GM19452 (cell line): ENCODE data around the gene PHYH.
"Not testable (repeated sequence)": the region's sequence is repeated elsewhere in the genome, so short reads cannot be mapped to it uniquely, and the experiment has no call there.

ENCODE experiments used
- ATAC-seq: cut with Tn5 transposase; IDR thresholded peaks from one replicate; pipeline ENCODE4 v1.9.1; 2021; ENCODE audit not compliant: unreplicated experiment

PHYH gene

DNA sequence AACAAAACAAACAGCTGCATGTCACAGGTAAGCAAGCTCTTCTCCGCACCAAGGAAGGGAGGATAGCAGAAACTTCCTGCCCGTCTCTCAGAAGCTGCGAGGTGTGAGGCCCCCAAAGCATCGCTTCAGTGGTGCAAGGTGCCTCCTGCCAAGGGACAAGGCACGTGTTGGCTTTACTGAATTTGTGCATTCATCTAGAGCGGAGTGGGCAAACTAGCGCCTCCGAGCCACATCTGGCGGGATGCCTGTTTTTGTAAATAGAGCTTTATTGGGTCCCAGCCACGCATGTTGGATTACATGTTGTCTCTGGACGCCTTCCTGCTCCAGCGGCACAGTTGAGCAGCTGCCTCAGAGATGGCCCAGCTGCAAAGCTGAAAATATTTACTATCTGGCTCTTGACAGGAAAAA lies 27.7 kb downstream of the PHYH start:
- ATAC-seq = peak; percentile 56

DNA sequence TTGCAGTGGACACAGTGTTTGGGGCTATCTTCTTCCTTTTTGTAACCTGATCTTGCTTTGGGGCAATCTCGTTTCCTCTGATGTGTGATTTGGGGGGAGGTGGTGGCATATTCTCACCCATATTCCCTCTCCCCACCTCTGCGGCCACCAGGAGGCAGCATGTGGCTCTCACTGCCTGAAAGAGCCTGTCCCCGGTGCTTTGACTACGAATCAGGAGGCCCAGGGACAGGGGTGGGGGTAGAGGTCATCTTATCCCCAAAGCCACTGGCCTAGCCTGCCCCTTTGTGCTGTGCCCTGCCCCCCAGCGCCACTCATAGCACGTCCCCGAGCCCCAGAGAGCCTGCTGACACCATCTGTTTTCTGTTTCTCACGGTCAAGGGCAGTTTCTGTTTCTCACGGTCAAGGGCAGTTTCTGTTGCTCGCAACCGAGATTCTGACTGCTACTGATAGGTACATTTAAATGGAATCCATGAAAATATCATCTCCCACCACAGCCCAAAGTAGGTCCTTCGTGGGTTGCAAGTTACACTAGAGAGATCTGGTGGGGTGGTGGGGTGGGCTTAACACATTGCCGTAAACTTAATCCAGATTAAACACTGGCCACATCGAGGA lies 28.2 kb downstream of the PHYH start:
- ATAC-seq = peak; percentile 81

DNA sequence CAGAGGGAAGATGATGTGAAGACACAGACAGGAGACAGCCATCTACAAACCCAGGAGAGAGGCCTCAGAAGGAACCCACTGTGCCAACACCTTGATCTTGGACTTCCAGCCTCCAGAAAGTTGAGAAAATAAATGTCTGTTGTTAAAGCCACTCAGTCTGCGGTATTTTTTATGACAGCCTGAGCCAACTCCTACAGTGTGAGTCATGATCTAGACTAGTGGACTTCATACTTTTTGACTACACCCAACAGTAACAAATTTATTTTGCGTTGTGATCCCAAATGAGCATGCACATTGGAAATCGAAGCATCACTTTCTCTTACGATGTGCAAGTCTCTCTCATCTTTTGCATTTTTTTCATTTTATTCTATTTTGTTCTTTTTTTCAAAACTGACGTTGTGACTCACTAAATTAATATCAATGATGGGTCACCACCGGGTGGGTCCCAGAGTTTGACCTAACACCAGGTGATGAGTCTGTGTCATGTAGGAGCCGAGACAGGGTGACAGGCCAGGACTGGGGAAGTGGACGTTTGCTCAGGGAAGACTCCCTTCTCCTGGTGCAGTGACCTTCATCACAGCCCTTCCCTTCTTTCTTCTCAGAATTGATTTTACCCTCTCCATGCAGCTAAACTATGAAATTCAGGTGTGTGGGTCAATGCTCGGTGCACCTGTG lies 28.9 kb downstream of the PHYH start:
- no peak for ATAC-seq

DNA sequence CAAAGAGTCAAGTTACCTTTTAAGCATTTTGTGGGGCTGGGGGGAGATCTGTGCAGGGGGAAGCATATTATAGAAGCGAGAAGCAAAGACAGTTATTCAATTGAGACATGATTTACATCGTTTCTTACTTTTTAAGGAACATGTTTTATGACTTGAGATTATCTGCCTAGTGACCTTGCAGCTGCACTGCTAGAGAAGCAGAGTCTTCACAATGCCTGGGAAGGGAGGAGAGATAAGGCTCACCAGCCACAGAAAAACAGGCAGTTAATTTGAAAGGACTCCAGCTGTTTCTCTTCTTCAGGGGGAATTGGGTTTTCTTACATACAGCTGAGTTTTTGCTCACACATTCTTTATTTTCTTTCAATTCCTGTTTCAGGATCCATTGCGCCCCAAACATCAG lies 31.0 kb downstream of the PHYH start:
- ATAC-seq = no peak

DNA sequence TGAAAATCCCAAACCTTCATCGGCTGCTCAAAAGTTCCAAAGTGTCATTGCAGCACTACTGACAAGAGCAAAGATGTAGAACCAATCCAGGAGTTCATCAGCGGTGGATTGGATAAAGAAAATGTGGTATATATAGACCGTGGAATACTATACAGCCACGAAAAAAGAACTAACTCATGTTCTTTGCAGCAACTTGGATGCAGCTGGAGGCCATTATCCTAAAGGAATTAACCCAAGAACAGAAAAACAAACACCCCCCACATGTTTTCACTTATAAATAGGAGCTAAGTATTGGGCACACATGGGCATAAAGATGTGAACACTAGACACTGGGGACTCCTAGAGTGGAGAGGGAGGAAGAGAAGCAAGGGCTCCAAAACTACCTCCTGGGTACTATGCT lies 31.6 kb downstream of the PHYH start:
- ATAC-seq = no peak

DNA sequence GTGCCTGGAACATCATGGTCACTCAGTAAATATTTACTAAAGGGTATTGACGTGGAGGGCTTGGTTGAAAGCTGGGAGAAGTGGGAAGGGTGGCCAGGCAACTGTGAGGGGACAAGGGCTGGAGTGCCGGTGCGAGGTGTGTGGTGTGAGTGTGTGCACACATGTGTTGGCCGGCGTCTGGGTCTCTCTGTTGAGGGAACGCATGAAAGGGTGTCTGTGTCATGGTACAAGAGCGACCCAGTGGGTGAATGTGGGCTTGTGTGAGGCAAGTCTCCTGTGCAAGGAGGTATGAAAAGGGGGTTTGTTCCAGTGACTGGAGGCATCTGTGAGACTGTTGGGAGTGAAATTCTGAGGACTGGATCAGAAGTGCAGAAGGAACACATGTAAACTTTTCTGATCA lies 36.3 kb downstream of the PHYH start:
- ATAC-seq = no peak

DNA sequence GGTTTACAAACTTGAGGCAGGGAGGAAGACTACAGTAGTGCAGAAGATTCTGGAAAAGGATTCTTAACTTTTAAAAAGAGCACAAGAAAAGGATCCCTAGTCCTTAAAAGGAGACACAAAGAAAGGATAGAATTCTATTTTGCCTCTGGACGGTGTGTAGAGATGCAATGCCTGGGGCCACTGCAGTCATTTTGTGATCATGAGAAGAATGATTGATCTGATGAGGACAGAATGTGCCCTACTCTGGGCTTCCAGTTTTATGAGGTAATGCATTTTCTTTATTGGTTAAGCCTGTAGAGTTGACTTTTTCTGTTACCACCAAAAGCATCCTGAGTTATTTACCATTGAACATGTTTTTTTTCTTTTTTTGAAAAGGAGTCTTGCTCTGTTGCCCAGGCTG lies 37.4 kb downstream of the PHYH start:
- ATAC-seq = no peak

DNA sequence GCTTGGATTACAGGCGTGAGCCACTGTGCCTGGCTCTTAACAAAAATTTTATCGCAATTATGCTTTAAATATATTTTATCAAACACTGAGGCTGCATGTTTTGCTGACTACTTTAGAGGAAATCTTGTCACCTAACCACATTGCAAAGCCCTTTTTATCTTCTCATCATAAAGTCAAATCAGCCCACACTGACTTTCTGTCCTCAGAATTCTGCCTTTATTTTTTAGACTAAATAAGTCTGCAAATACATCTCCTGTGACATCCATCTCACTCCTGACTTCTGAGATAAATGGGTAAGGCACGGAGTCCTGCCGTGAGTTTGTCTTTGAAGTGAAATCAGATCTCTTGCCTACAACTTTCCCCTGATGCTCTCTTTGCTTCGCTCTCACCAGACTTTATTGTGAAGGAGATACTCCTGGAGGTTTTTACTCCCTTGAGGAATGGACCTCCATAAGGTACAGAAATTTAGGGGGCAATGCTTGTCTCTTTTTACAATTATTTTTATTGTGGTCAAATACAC lies 42.2 kb downstream of the PHYH start:
- ATAC-seq = no peak

DNA sequence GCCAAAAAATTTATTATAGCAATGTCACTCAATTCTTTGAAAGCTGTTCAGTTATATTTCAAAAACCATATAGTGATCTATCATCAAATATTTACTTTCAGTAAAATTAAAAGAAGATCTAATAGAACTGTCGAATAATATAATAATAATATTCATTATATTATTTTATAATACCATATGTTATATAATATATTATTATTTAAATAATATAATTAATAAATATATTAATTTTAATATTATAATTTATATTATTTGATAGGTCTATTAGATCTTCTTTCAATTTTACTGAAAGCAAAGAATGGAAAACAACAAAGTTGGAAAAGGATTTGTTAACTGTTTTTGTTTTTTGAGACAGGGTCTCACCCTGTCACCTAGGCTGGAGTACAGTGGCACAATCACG lies 43.2 kb downstream of the PHYH start:
- ATAC-seq = no peak

DNA sequence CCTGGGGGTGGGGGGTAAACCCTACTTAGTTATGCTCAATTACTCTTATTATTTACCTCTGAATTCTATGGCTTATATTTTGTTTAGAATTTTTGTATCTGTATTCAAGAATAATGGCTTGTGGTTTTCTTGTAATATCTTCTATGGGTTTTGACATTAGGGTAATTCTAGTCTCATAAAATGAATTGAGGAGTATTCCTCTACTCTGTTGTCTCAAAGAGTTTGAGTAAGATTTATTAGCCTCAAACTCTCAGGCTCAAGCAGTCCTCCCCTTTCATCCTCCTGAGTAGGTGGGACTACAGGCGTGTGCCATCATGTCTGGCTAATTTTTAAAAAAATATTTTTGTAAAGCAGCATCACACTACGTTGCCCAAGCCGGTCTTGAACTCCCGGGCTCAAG lies 46.1 kb downstream of the PHYH start:
- ATAC-seq = no peak

DNA sequence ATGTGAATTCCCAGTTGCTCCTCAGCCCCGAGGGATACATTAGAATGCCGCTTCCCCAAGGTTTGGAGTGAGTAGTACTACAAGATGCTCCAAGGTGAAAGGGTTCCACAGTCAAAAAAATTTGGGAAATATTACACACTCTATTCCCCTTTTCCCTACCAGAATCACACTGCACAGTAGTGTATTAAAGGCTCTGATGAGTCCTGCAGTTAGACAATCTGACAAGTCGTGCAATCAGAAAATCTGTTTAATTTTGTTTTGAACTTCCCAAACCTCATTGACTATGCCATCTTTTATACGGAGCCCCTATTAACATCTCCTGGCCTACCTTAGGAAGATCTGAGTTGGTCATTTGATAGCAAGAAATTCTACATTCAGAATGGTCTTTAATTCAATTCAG lies 52.1 kb downstream of the PHYH start:
- no peak for ATAC-seq

DNA sequence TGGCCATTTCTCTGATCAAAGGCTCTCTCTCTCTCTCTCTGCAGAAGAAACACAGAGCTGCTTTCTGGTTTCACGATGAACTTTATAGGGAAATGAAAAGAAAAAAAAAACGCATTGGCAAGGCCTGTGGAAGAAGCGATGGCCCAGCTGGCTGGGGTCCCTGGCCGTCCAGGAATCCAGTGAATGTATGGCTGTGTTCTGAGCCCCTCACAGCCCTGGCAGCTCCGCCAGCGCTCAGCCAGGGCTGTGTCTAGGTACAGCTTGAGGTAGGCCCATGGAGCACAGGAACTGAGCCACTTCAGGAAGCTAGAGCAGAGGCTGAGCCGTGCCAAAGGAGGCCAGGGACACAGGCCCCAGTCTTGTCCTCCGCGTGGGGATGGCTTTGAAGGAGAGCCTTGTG lies 52.6 kb downstream of the PHYH start:
- ATAC-seq = no peak

DNA sequence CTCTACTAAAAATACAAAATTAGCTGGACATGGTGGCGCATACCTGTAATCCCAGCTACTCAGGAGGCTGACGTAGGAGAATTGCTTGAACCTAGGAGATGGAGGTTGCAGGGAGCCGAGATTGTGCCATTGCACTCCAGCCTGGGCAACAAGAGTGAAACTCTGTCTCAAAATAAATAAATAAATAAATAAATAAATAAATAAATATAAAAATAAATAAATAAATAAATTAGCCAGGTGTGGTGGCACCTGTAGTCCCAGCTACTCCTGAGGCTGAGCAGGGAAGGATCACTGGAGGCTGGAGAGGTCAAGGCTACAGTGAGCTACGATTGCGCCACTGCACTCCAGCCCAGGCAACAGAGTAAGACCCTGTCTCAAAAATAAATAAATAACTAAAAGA lies 57.6 kb downstream of the PHYH start:
- ATAC-seq = not testable (repeated sequence)

DNA sequence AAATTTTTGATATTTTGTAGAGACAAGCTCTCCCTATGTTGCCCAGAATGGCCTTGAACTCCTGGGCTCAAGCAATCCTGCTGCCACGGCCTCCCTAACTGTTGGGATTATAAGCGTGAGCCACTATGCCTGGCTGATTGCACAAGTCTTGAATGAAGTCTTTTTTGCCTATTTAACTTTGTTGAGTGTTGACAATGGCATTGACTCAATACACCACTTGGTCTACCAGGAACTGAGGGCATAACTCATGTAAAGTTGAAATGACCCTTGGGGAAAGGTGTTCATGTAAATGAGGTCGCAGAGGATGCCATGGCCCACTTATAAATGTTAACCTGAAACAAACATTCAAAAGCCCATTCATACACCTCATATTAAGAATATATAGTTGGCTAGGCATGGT lies 58.3 kb downstream of the PHYH start:
- no peak for ATAC-seq

DNA sequence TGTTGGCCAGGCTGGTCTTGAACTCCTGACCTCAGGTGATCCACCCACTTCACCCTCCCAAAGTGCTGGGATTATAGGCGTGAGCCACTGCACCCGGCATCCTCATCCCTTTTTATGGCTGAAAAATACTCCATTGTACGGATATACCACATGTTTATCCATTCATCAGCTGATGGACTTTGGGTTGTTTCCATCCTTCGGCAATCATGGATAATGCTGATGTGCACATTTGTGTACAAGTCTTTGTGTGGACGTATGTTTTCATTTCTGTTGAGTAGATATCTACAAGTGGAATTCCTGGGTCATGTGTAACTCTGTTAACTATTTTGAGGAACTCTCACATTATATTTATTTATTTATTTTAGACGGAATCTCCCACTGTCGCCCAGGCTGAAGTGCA lies 59.9 kb downstream of the PHYH start:
- ATAC-seq = no peak

DNA sequence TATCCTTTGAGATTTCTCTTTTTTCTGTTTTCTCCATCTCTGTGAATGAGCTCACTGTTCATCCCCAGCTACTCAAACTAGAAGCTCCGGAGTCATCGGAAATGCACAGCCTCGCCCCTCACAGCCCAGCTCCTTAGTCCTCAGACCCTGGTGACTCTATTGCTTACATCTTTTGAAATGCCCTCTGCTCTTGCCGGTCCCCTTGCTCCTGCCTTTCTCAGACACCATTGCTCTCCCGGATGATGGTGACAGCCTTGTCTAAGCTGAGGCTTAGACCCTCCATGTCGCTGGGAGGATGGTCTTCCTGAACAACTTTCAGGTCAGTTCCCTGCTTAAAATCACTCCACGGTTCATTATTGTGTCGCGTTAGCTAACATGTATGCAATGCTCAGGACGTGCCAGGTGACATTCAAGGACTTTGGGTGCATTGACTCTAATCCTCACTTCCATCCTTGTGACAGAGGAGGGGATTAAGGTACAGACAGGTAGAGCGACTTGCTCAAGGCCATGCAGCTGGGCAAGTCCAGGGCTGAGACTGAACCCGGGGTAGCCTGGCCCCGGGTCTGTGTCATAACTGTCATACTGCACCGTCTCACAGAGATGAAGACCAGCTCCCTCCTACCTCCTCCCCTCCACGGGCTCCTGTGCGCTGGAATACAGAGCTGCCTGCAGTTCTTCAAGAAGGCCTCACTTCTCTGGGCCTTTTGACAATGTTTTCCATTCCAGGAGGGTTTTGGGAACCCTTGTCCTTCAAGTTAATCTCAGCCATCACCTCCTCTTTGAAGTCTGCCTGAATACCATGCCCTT lies 61.4 kb downstream of the PHYH start:
- no peak for ATAC-seq

DNA sequence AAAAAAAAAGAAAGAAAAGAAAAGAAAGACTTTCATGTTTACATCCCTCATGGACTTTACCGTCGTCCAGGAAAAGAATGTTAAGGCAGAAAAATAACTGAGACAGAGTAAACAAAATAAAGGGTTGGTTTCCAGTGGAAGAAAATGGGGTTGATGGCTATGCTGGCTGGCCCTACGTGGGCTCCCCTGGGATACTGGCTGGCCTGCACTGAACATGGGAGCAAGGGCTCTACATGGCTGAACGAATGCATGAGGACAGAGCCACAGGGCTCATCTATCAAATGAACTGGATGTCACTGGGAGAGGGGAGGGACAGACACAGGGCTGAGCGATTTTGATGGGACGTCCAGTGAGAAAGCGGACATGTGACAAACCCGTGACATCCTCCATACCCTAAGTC lies 63.2 kb downstream of the PHYH start:
- ATAC-seq = no peak

DNA sequence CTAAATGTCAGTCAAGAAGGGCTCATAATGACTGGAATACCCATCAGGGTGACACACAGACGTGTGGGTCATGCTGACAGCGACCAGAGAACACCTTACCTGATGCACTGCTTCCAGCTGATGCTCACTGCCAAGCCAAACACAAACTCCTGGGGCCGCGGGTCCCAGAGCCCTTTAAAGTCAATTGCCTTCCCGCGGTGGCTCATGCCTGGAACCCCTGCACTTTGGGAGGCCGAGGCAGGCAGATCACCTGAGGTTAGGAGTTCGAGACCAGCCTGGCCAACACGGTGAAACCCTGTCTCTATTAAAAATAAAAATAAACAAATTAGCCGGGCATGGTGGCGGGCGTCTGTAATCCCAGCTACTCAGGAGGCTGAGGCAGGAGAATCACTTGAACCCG lies 65.1 kb downstream of the PHYH start:
- ATAC-seq = not testable (repeated sequence)

DNA sequence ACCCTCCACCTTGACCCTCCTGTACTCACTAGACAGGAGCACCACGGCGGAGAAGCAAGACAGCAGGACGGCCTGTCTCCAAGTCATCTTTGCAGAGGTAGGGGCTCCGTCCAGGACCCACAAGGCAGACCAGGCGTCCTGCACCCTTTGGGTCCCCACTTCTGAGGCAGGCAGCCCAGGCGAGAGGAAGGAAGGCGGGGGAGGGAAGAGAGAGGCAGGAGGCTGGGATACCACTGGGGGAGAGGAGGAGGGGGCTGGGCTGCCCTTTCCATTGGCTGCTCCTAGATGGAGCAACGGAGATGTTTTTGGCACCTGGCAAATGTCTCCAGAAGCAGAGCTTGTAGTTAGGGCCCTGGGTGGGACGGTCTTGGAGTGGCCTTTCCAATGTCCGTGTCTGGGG lies 65.7 kb downstream of the PHYH start, which contains the start of gene UCMA:
UCMA (minus strand) TSS at position 203 of the 400 bp plus-strand sequence; CDS start at position 87, 116 bp downstream.
- ATAC-seq = no peak

DNA sequence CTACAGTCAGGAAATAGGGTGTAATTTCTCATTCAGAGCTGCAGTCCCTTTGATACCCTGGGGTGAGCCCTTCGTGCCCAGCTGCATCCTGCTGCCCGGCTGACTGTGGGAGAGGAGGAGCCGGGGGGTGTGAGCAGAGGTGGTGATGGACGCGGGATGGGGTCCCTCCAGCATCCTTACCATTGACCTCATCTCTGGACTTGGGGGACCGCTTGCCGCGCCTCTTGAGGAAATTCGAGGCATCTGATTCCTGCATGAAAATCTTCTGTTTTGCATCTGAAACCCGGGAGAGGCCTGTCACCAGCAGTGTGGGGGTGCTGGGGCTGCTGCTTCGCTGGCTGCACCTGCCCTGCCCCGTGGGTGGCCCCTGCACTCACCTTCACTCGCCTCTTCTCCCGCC lies 66.5 kb downstream of the PHYH start:
- ATAC-seq = no peak

DNA sequence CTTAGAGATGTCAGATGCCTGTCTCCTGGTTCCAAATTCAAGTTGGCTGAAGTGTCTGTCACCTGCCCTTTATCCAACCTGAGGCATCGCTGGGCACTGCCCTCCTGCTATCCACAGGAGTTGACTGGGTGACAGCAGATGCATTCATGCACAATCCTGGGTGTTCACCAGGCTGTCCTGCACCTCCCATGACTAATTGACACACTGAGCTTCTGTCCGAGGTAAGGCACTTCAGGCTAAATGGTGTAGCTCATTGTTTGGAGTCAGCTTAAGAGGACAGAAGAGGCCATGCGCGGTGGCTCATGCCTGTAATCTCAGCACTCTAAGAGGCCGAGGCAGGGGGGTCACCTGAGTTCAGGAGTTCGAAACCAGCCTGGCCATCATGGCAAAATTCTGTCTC lies 68.1 kb downstream of the PHYH start:
- no peak for ATAC-seq

DNA sequence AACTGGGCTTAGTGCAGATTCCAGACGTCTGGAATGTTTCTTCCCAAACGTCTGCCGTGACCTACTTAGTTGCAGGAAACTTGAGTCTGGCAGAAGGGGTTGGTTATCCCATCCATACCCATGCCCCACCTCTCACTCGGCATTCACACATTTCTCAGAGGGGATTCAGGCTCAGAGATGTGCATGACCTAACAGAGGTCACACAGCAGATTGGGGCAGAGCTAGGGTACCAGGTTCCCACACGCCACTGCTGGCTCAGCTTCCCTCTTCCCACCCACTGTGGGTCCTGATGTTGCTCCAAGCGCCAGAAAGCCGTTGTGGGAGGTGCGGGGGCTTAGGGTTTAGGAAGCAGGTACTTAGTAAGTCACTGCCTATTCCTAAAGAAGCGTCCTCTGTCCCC lies 68.7 kb downstream of the PHYH start:
- ATAC-seq = no peak
